Hepatocyte (in vitro differentiated cells): ENCODE results near the gene VAMP8.

Source experiments
- CTCF ChIP-seq: fragments of 200-600 bp; sonication (generic); IDR thresholded peaks from 2 replicates; pipeline ENCODE4 v1.5.1; 2016; ENCODE audit warnings: antibody characterized with exemption, mild to moderate bottlenecking; ENCODE audit not compliant: poor library complexity
- EZH2 ChIP-seq: fragments of 200-600 bp; sonication (generic); IDR thresholded peaks from 2 replicates; pipeline ENCODE4 v1.6.1; 2016; ENCODE audit warnings: antibody characterized with exemption, mild to moderate bottlenecking, borderline replicate concordance

- no peak for TF ChIP-seq CTCF
- TF ChIP-seq EZH2 = no peak
These were observed 8.4 kb downstream of the VAMP8 start for GRCh38 chr2:85585781-85586105.
